HCEC 1CT (cell line): ENCODE measurements around the gene GNGT1.

Experiments used
- DNase-seq: peaks from one replicate; pipeline ENCODE4 v3.0.0-alpha.2; 2017

GNGT1 gene

GRCh38 chr7:93906267-93906666 lies at the start of gene GNGT1:
Gene GNGT1, plus strand, starts transcription at chr7:93906567. Its CDS starts 180 bp downstream, at chr7:93906747.
- no peak for DNase-seq

GRCh38 chr7:93858857-93859256 lies 47.5 kb upstream of the GNGT1 start:
- no peak for DNase-seq

DNA sequence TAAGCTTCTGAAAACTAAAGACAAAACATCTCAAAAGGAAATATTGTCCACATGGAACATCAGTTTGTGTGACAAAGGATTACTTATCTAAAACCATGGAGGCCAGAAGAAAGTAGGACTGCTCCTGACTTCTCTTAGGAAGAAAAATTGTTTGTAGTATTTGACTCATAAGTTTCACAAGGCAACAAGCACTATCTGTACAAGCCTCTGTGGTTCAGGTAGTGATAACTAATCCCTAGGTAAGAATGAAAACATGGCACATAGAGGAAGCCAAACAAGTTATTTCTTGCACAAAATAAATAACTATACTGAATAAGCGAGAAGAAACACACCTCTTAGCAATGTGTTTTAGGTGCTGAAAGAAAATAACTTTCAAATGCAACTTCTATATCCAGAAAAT lies 46.1 kb upstream of the GNGT1 start:
- no peak for DNase-seq

DNA sequence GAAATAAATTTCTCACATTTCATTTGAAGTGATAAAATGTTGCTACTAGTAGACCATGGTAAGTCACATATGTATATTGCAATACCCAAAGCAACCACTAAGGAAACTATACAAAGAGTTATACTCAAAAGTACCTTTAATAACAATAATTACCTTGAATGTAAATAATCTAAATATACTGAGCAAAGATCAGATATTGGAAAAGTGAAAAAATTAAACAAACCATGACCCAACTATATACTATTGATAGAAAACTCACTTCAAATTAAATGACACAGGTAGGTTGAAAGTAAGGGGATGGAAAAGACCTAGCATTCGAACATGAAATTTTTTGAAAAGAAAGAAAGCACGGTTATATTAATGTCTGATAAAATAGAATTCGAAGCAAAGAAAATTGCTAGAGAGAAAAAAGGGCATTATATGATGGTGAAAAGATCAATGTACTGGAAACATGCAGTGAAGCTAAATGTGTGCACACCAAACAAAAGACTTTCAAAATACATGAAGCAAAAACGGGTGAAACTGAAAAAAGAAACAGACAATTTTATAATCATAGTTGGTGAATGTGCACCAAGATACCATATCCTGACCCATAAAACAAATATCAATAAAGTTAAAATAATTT lies 44.9 kb upstream of the GNGT1 start:
- no peak for DNase-seq

GRCh38 chr7:93862651-93863050 lies 43.7 kb upstream of the GNGT1 start:
- no peak for DNase-seq

- no peak for DNase-seq
Observed at GRCh38 chr7:93866886-93867285, 39.5 kb upstream of the GNGT1 start.

DNA sequence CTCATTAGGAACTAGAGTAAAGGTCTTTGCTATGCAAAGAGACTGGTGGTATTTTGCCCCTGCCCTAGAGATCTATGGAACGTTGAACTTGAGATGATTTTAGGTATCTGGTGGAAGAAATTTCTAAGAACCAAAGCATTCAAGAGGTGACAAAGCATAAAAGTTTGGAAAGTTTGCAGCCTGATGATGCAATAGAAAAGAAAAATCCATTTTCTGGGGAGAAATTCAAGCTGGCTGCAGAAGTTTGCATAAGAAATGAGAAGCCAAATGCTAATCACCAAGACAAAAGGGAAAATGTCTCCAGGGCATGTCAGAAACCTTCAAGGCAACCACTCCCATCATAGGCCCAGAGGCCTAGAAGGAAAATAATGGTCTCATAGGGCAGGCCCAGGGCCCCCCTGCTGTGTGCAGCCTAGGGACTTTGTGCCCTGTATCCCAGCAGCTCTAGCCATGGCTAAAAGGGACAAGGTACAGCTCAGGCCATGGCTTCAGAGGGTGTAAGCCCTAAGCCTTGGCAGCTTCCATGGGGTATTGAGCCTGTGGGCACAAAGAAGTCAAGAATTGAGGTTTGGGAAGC lies 32.3 kb upstream of the GNGT1 start:
- DNase-seq, result no peak

DNA sequence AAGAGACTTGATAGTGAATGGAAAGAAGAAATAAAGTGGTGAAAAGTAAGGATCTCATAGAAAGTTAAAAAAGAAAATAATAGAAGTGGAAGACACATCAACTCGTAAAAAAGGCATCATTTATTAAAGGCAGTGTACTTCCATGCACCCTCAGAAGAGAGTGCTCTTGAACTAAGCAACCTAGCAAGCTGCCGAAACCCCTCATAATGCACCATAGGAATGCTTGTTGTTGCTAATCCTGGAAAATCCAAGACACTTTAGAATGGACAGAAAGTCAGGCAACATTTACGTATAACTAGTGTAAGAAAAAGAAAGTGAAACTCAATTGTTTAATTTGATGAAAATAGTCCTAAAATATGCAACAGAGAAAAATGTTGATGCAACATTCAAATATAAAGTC lies 28.6 kb upstream of the GNGT1 start:
- no peak for DNase-seq

- no peak for DNase-seq
Observed at GRCh38 chr7:93879356-93879755, 27.0 kb upstream of the GNGT1 start.

GRCh38 chr7:93882468-93882867 lies 23.9 kb upstream of the GNGT1 start:
- no peak for DNase-seq

DNA sequence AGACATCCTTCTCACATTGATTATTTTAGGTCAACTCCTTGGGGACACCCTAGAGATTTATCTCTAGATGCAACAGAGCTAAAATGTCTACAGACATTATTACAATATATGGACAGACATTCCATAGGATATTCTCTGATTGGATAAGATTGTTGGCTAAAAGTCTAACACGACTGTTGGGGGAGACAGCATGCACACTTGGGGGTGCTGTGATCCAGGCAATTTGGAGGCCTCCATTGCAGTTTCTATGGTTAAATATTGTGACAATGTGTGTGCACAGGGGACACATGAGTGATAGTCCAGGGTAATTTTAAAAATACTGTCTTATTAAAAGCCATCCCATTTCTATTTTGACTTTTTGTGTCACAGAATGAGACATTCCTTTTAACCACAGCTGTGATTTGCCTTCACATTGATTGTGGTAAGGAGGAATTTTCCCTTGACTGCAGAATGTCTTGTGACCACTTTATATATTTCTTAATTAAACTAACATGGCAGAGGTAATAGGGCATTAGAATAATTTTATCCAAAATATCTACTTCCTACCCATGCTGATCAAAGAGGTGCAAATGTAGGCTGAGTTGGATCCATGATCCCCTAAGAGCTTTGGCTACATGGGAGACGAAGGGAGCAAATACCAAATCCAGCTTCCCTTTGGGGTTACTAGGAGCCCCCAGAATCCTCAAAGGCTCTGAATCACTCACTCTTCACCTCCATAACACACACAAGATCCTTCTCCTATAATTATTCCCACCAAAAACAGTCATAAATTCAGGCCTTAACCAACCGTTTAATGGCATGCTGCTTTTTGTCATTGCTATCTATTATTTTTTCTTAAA lies 23.1 kb upstream of the GNGT1 start:
- no peak for DNase-seq

GRCh38 chr7:93883917-93884345 lies 22.4 kb upstream of the GNGT1 start:
- DNase-seq, result no peak

GRCh38 chr7:93884541-93884940 lies 21.8 kb upstream of the GNGT1 start:
- DNase-seq, result no peak

DNA sequence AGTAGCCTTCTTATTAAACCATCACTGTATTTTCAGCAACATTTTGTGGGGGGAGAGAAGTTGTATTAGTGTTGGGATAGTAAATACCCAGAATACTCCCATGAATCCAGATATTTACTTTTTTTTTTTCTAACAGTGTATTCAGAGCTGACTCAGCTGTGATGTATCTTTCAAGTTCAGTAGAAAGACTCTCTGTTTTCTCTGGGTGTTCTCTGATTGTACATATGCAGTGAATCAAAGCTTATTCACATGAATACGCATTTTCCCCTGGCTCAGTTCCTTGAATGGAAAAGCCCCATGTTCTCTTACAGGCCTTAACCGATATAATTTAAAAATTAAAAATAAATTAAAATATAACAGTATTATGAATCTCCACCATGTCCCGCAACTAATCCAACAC lies 17.1 kb upstream of the GNGT1 start:
- DNase-seq, result peak; percentile 80

GRCh38 chr7:93890041-93890463 lies 16.3 kb upstream of the GNGT1 start:
- peak; percentile 64 for DNase-seq

GRCh38 chr7:93890464-93891068 lies 15.8 kb upstream of the GNGT1 start, which contains the start of gene TFPI2:
Gene TFPI2, minus strand, starts transcription at chr7:93890753. Its CDS starts 75 bp downstream, at chr7:93890678.
- peak; percentile 54 for DNase-seq

- no peak for DNase-seq
Observed at GRCh38 chr7:93894426-93894825, 11.9 kb upstream of the GNGT1 start.

DNA sequence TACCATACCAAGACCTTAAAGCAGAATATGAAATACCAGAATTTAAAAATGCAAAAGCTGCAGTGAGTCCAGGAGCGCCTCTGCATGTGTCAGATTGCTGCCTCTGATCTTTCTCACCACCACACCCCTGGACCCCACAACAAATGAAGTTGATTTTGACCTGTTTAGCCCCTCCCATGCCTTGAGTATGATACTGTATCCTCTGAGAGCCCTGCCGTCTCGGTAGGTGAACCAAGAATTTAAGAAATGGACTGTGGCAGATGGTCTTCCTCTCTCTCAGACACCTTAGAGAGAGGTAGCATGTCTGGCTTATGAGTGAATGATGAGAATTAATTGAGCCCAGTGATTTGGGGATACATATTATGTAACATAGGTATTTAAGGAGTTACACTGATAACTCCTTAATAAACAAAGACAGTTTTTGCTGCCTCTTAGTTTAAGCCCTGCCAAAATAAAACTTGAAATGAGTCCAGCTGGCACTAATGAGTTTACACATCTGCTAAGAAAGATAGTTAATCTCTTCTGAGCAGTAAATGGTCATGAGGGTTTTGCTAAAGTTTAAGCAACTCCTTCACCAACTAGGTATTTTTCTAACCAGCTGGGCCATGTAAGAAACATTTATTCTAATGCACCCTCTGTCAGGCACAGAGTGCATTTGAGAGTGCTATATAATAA lies 11.3 kb upstream of the GNGT1 start:
- DNase-seq, result no peak

DNA sequence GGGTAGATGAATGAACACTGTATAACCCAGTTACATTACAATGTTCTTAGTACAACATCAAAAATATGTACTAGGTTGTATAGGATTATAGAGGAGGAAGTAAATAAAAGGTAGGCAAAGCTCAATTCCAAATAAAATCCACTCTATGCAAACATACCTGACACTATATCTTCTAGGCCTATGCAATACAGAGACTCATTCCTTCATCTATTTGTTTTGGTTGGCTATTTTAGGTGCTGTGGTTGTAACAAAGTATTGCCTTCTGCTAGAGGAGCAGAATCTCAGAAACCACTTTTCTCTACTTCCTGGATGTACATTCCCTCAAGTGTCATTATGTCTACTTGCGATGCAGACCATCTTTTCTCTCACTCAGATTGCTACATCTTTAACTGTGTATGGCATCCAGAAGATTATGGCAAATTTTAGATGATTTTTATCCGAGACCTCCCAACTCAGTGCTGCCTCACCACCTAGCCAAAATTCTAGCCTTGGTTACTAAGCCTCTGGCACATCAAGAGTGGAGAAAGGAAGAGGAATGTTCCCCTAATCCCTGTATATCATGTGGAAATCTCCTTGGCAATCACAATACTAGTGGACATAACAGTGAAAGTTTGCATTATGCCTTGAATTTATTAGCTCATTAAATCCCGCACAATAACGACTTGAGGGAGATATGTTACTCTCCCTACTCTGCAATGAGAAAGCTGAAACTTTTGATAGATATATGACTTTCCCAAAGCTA lies 10.3 kb upstream of the GNGT1 start:
- no peak for DNase-seq

DNA sequence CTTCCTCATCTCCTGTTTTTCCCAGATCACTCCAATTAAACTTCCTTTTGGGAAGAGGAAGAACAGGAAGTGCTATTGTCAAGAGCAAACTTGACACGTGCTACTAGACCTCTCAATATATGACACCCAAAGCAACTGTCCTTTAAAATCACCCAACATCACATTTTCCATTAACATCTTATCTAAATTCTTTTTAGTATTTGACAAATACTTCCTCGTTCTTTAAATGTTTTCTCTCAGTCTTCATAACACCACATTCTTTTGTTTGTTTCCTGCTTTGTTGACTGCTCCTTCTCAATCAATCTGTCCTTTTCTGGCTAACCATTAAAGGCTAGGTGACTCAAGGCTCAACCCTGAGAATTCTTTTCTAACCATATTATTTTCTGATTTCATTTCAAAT lies 8.7 kb upstream of the GNGT1 start:
- DNase-seq, result no peak

DNA sequence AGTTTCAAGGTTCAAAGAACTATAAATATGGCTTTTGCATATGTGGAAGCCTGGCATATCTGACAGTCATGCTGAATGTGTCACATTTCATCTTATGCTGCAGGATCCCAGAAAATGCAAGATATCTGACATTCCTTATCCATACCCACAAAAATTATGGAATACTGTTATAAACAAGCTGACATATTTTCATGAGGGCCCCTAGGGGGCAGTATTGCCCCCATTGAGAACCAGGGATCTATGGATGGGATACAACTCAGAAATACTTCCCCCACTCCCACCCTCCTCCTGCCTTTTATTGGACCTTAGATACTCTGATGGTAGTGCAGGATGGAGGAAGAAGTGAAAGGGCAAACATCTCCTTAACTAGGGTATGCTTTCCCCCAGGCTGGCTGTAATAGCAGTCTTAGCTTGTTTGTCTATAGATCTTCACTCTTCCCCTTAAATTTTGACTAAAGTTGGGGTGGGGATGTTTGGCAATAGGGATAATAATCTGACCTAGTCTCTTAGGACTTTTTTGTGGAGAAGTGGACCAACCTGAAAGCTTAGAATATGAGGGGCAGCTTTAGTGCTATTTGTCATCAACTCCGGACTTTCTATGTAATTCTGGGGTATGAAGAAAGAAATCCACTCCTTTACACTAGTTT lies 3.5 kb upstream of the GNGT1 start:
- peak; percentile 60 for DNase-seq
